ENCODE data around the gene VAV3. TPM values are rescaled to one million over a fixed set of nuclear protein-coding genes. Genes with fewer than 3 reads are reported as not detected.

VAV3 gene
- total and polyA plus RNA-seq, 9 of the 15 experiments (the other 6 are each of a cell fraction or from before 2014, with no cell fraction given) = not detected

DNA sequence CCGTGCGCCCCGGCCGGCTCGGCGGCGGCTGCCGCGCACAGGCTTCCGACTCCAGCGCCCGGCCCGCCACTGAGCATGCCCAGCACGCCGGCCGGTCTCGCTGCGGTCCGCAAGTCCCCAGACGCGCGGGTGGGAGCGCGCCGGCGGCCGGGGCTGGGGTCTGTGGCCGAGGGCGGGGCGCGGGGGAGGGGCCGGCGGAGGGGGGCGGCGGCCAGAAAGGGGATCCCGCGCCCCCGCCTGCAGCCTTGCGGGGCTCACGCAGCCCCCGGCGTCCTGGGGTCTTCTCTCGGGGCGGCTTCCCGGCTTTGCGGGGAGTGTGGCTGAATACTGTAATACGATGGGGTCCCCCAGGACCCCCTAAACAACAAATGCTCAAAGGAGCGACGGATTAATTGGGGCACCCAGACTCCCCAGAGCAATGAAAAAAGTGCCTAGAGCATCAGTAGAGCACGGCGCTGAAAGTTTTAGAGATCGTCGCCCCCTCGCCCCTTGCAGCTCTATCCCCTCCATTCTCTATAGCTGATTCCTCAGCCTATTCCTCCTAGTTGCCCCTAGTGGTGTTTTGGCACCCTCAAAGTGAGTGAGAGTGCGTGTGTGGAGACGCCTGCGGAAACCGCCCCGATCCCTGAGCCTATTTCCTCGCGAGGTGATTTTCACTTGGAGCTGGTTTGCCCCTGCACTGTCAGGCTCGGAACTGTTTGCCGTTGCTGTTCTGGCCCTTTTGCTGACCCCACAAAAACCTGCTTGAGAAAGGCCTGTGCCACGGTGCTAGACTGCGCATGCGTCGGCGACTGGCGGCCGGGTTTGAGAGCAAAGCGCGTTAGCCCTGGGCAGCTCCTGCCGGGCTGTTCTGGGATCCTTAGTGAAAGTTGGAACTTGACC, at the start of gene VAV3 (continued):
- TF ChIP-seq, protein P1, sequence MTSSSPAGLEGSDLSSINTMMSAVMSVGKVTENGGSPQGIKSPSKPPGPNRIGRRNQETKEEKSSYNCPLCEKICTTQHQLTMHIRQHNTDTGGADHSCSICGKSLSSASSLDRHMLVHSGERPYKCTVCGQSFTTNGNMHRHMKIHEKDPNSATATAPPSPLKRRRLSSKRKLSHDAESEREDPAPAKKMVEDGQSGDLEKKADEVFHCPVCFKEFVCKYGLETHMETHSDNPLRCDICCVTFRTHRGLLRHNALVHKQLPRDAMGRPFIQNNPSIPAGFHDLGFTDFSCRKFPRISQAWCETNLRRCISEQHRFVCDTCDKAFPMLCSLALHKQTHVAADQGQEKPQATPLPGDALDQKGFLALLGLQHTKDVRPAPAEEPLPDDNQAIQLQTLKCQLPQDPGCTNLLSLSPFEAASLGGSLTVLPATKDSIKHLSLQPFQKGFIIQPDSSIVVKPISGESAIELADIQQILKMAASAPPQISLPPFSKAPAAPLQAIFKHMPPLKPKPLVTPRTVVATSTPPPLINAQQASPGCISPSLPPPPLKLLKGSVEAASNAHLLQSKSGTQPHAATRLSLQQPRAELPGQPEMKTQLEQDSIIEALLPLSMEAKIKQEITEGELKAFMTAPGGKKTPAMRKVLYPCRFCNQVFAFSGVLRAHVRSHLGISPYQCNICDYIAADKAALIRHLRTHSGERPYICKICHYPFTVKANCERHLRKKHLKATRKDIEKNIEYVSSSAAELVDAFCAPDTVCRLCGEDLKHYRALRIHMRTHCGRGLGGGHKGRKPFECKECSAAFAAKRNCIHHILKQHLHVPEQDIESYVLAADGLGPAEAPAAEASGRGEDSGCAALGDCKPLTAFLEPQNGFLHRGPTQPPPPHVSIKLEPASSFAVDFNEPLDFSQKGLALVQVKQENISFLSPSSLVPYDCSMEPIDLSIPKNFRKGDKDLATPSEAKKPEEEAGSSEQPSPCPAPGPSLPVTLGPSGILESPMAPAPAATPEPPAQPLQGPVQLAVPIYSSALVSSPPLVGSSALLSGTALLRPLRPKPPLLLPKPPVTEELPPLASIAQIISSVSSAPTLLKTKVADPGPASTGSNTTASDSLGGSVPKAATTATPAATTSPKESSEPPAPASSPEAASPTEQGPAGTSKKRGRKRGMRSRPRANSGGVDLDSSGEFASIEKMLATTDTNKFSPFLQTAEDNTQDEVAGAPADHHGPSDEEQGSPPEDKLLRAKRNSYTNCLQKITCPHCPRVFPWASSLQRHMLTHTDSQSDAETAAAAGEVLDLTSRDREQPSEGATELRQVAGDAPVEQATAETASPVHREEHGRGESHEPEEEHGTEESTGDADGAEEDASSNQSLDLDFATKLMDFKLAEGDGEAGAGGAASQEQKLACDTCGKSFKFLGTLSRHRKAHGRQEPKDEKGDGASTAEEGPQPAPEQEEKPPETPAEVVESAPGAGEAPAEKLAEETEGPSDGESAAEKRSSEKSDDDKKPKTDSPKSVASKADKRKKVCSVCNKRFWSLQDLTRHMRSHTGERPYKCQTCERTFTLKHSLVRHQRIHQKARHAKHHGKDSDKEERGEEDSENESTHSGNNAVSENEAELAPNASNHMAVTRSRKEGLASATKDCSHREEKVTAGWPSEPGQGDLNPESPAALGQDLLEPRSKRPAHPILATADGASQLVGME (CRISPR knock-in tag; IDR thresholded peaks at IDR 0.05) = no peak
- TF ChIP-seq NRF1 (conservative IDR thresholded peaks at IDR 0.05 in 1 of 2, IDR thresholded peaks at IDR 0.05 in 1 of 2) (peak; percentile 74 to 77), RBM22 (IDR thresholded peaks at IDR 0.05; ENCODE audit: low read depth, low read length, poor library complexity, severe bottlenecking) (no peak), FOXM1 (IDR thresholded peaks at IDR 0.05; ENCODE audit: low read depth) (no peak), FOXM1 (CRISPR knock-in tag; IDR thresholded peaks at IDR 0.05; ENCODE audit: low read depth) (no peak), ZBTB34 (CRISPR knock-in tag; IDR thresholded peaks at IDR 0.05) (no peak)
- TF ChIP-seq, protein P2, sequence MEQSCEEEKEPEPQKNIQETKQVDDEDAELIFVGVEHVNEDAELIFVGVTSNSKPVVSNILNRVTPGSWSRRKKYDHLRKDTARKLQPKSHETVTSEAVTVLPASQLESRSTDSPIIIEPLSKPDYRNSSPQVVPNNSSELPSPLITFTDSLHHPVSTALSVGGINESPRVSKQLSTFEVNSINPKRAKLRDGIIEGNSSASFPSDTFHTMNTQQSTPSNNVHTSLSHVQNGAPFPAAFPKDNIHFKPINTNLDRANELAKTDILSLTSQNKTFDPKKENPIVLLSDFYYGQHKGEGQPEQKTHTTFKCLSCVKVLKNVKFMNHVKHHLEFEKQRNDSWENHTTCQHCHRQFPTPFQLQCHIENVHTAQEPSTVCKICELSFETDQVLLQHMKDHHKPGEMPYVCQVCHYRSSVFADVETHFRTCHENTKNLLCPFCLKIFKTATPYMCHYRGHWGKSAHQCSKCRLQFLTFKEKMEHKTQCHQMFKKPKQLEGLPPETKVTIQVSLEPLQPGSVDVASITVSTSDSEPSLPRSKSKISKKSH (CRISPR knock-in tag; IDR thresholded peaks at IDR 0.05) = no peak
